ENCODE measurements around the gene BCAP31. TPM values are rescaled to one million over a fixed set of nuclear protein-coding genes. Genes with fewer than 3 reads are reported as not detected.
"Not testable (repeated sequence)": the region's sequence is repeated elsewhere in the genome, so short reads cannot be mapped to it uniquely, and the experiment has no call there.

BCAP31 gene
- total and polyA plus RNA-seq, 7 donors, result 59.3 to 216 (median 70.9) TPM

- intact Hi-C loops (cut with DNase I), result no loop called here
- Histone ChIP-seq H3K9me3 (no peaks in the 10 kb centered on the region), H3K36me3 (peaks cover 0 to 24% (median 7%) of the 10 kb centered on the region in 4 donors), H3K4me3 (no peak overlapping the region), H3K27ac (no peak overlapping the region), H3K4me1 (peaks cover 0 to 20% (median 18%) of the 10 kb centered on the region in 4 donors), H3K27me3 (no peaks in the 10 kb centered on the region)
- DNase-seq, result no peak
- TF ChIP-seq CTCF (IDR thresholded peaks at IDR 0.05) (no peak), EP300 (IDR thresholded peaks at IDR 0.05) (no peak), POLR2AphosphoS5 (IDR thresholded peaks at IDR 0.05) (no peak), POLR2A (IDR thresholded peaks at IDR 0.05) (no peak)
- 93% methylated on average over 14 of the region's 14 CpGs for WGBS, 2 donors
Measured at GRCh38 chrX:153732401-153732800, 8.2 kb upstream of the BCAP31 start.

GRCh38 chrX:153731845-153732215, 7.6 kb upstream of the BCAP31 start:
- intact Hi-C loops (cut with DNase I), result no loop called here
- H3K36me3 ChIP-seq, result peaks cover 0 to 20% (median 4%) of the 10 kb centered on the region in 4 donors
- no peaks in the 10 kb centered on the region for H3K27me3 ChIP-seq
- no peak for DNase-seq
- WGBS, 2 donors, result 63 to 93% methylated on average over 3 of the region's 3 CpGs
- no peak overlapping the region for H3K4me3 ChIP-seq
- TF ChIP-seq CTCF (IDR thresholded peaks at IDR 0.05) (no peak), EP300 (IDR thresholded peaks at IDR 0.05) (no peak), POLR2AphosphoS5 (IDR thresholded peaks at IDR 0.05) (no peak), POLR2A (IDR thresholded peaks at IDR 0.05) (no peak)
- H3K4me1 ChIP-seq, result peaks cover 0 to 26% (median 24%) of the 10 kb centered on the region in 4 donors
- H3K9me3 ChIP-seq, result no peaks in the 10 kb centered on the region
- H3K27ac ChIP-seq, result no peak overlapping the region

GRCh38 chrX:153731117-153731844, 7.1 kb upstream of the BCAP31 start:
- H3K4me1 ChIP-seq, result peaks cover 0 to 32% (median 29%) of the 10 kb centered on the region in 4 donors
- H3K36me3 ChIP-seq, result peaks cover 0 to 15% (median 1%) of the 10 kb centered on the region in 4 donors
- TF ChIP-seq POLR2AphosphoS5 (IDR thresholded peaks at IDR 0.05) (no peak), POLR2A (IDR thresholded peaks at IDR 0.05) (no peak), CTCF (IDR thresholded peaks at IDR 0.05) (no peak), EP300 (IDR thresholded peaks at IDR 0.05) (no peak)
- H3K27ac ChIP-seq, result no peak overlapping the region
- H3K4me3 ChIP-seq, result no peak overlapping the region
- no peaks in the 10 kb centered on the region for H3K9me3 ChIP-seq
- intact Hi-C loops (cut with DNase I), result no loop called here
- 77 to 86% methylated on average over 6 of the region's 6 CpGs for WGBS, 2 donors
- no peaks in the 10 kb centered on the region for H3K27me3 ChIP-seq
- DNase-seq, result no peak

- H3K27me3 ChIP-seq, H3K9me3 ChIP-seq: not testable (repeated sequence)
Measured at GRCh38 chrX:153730115-153730514, 5.9 kb upstream of the BCAP31 start.

GRCh38 chrX:153728951-153729631, 4.9 kb upstream of the BCAP31 start:
- intact Hi-C loops (cut with DNase I), result no loop called here

More at GRCh38 chrX:153730115-153730514, 5.9 kb upstream of the BCAP31 start:
- intact Hi-C loops (cut with DNase I); H3K4me3 ChIP-seq; H3K27ac ChIP-seq; DNase-seq: not testable (repeated sequence)
- Histone ChIP-seq H3K4me1 (peaks cover 0 to 43% (median 41%) of the 10 kb centered on the region in 4 donors), H3K36me3 (peaks cover 0 to 11% (median 0%) of the 10 kb centered on the region in 4 donors)
- WGBS, 2 donors, result 91 to 95% methylated on average over 23 of the region's 23 CpGs

More at GRCh38 chrX:153728951-153729631, 4.9 kb upstream of the BCAP31 start:
- Histone ChIP-seq H3K4me1 (peaks cover 0 to 47% (median 45%) of the 10 kb centered on the region in 4 donors), H3K27me3 (no peaks in the 10 kb centered on the region), H3K9me3 (no peaks in the 10 kb centered on the region), H3K36me3 (peaks cover 0 to 11% (median 0%) of the 10 kb centered on the region in 4 donors), H3K4me3 (no peak overlapping the region), H3K27ac (peak overlapping the region in 3 of 4 donors; percentile 91 to 93 (median 91))
- 95 to 97% methylated on average over 23 of the region's 23 CpGs for WGBS, 2 donors
- TF ChIP-seq EP300 (IDR thresholded peaks at IDR 0.05), result no peak
- TF ChIP-seq POLR2AphosphoS5 (IDR thresholded peaks at IDR 0.05), result no peak
- TF ChIP-seq POLR2A (IDR thresholded peaks at IDR 0.05), result no peak
- TF ChIP-seq CTCF (IDR thresholded peaks at IDR 0.05), result no peak
- no peak for DNase-seq

Measured in sigmoid colon (tissue), 7 donors.